Choroid plexus epithelial cell (primary cell): ENCODE measurements around the gene CLIC4.
"Not testable (repeated sequence)": the region's sequence is repeated elsewhere in the genome, so short reads cannot be mapped to it uniquely, and the experiment has no call there.

Experiments
- DNase-seq: peaks from one replicate; pipeline ENCODE4 v3.0.0-alpha.2; 2010; ENCODE audit warnings: low read depth
- H3K4me3 ChIP-seq: 2 replicates; pipeline ENCODE4 v1.5.1; 2011; ENCODE audit warnings: low read depth, mild to moderate bottlenecking, control low read depth, low read length, moderate library complexity
- CTCF ChIP-seq: conservative IDR thresholded peaks from 2 replicates; pipeline ENCODE4 v1.5.1; 2011; ENCODE audit warnings: low read depth, mild to moderate bottlenecking, control low read depth, inconsistent platforms, low read length, moderate library complexity

The CLIC4 gene

GRCh38 chr1:24754229-24754628, 9.0 kb downstream of the CLIC4 start:
- no peak overlapping the region for H3K4me3 ChIP-seq
- no peak for TF ChIP-seq CTCF
- no peak for DNase-seq

DNA sequence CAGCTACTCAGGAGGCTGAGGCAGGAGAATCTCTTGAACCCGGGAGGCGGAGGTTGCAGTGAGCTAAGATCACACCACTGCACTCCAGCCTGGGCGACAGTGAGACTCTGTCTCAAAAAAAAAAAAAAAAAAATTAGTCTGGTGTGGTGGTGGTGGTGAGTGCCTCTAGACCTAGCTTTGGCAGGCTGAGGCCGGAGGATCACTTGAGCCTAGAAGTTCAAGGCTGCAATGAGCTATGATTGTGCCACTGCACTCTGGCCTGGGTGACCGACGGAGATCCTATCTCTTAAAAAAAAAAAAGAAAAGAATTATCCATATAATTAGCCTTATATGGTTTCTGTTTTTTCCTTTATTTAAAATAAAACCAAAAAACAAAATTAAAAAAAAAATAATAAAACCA, 10.1 kb downstream of the CLIC4 start:
- not testable (repeated sequence) for H3K4me3 ChIP-seq, DNase-seq

- DNase-seq = no peak
- no peak for TF ChIP-seq CTCF
- no peak overlapping the region for H3K4me3 ChIP-seq
Observed at GRCh38 chr1:24756395-24756794, 11.1 kb downstream of the CLIC4 start.

GRCh38 chr1:24759492-24759891, 14.2 kb downstream of the CLIC4 start:
- no peak overlapping the region for H3K4me3 ChIP-seq
- no peak for TF ChIP-seq CTCF
- DNase-seq = peak; percentile 43

GRCh38 chr1:24761582-24761981, 16.3 kb downstream of the CLIC4 start:
- no peak overlapping the region for H3K4me3 ChIP-seq
- no peak for DNase-seq
- TF ChIP-seq CTCF = no peak

DNA sequence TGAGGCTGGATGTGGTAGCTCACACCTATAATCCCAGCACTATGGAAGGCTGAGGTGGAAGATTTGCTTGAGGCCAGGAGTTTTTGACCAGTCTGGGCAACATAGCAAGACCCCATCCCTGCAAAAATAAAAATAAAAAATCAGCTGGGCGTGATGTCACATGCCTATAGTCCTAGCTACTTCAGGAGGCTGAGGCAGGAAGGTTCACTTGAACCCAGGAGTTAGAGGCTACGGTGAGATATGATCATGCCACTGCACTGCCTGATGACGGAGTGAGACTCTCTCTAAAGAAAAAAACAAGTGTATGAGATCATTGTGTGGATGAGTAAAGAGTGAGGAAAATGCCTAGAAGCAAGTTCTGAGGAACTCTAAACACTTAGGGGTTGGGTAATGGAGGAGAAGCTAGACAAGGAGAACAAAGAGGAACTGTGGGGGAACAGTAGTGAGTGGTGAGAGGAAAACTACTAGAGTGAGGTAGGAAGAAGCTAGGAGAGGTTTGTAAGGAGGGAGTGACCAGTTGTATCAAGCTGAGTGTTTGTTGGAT, 17.0 kb downstream of the CLIC4 start:
- DNase-seq = peak; percentile 41
- H3K4me3 ChIP-seq = no peak overlapping the region
- no peak for TF ChIP-seq CTCF

- no peak for TF ChIP-seq CTCF
- no peak overlapping the region for H3K4me3 ChIP-seq
- no peak for DNase-seq
Observed at GRCh38 chr1:24763671-24764070, 18.4 kb downstream of the CLIC4 start.
